Stimulated activated CD4-positive, alpha-beta T cell treated with anti-CD3 and anti-CD28 coated beads, Interleukin-15, amount 100 ng/mL, for 48 hours (primary cell): ENCODE measurements around the gene DLX2.
"Not testable (repeated sequence)": the region's sequence is repeated elsewhere in the genome, so short reads cannot be mapped to it uniquely, and the experiment has no call there.

Experiments
- DNase-seq, 2 donors: peaks; one replicate each; pipeline ENCODE4 v3.0.0-alpha.2; 2020; ENCODE audit warnings: low read depth in 2 of 2

The DLX2 gene

GRCh38 chr2:172083628-172084394 lies 18.9 kb downstream of the DLX2 start:
- no peak for DNase-seq

- no peak for DNase-seq
Observed at GRCh38 chr2:172082944-172083627, 19.6 kb downstream of the DLX2 start.

GRCh38 chr2:172082105-172082943 lies 20.4 kb downstream of the DLX2 start:
- DNase-seq, result no peak

- no peak for DNase-seq
Observed at GRCh38 chr2:172081221-172082022, 21.3 kb downstream of the DLX2 start.

GRCh38 chr2:172080641-172081220 lies 22.0 kb downstream of the DLX2 start:
- DNase-seq, result no peak

GRCh38 chr2:172079838-172080640 lies 22.7 kb downstream of the DLX2 start:
- DNase-seq, result no peak

- DNase-seq, result no peak
Observed at GRCh38 chr2:172079416-172079815, 23.3 kb downstream of the DLX2 start.

- DNase-seq, result no peak
Observed at GRCh38 chr2:172074254-172074653, 28.4 kb downstream of the DLX2 start.

GRCh38 chr2:172073518-172073917 lies 29.2 kb downstream of the DLX2 start:
- no peak for DNase-seq

- DNase-seq, result no peak
Observed at GRCh38 chr2:172072706-172073105, 30.0 kb downstream of the DLX2 start.

- DNase-seq, result no peak
Observed at GRCh38 chr2:172072303-172072702, 30.4 kb downstream of the DLX2 start.

GRCh38 chr2:172070936-172071335 lies 31.8 kb downstream of the DLX2 start:
- no peak for DNase-seq

GRCh38 chr2:172067905-172068304 lies 34.8 kb downstream of the DLX2 start:
- DNase-seq, result not testable (repeated sequence)

- DNase-seq, result no peak
Observed at GRCh38 chr2:172066394-172066886, 36.3 kb downstream of the DLX2 start.

GRCh38 chr2:172065111-172065510 lies 37.6 kb downstream of the DLX2 start:
- no peak for DNase-seq

GRCh38 chr2:172063446-172063845 lies 39.3 kb downstream of the DLX2 start:
- DNase-seq, result no peak

GRCh38 chr2:172062402-172063004 lies 40.2 kb downstream of the DLX2 start:
- no peak for DNase-seq

GRCh38 chr2:172060118-172060517 lies 42.6 kb downstream of the DLX2 start:
- DNase-seq, result not testable (repeated sequence)

- DNase-seq, result no peak
Observed at GRCh38 chr2:172058660-172059059, 44.0 kb downstream of the DLX2 start.

GRCh38 chr2:172056293-172056692 lies 46.4 kb downstream of the DLX2 start:
- no peak for DNase-seq
